Jurkat, Clone E6-1 (cell line): ENCODE measurements around the gene JUNB.
"Not testable (repeated sequence)": the region's sequence is repeated elsewhere in the genome, so short reads cannot be mapped to it uniquely, and the experiment has no call there.

Experiments used
- DNase-seq: peaks from one replicate; pipeline ENCODE4 v3.0.0-alpha.2; 2011; ENCODE audit warnings: low read depth, low spot score
- H3K4me3 ChIP-seq: 2 replicates; pipeline ENCODE4 v1.5.1; 2011; ENCODE audit warnings: mild to moderate bottlenecking, low read length, control low read depth, moderate library complexity

The JUNB gene

GRCh38 chr19:12800923-12801465 is 9.7 kb downstream of the JUNB start:
- no peak for DNase-seq
- peak overlapping the region; percentile 83 for H3K4me3 ChIP-seq

- H3K4me3 ChIP-seq: peak within 1 kb of the TSS; percentile 83
- no peak for DNase-seq
These were observed 10.4 kb downstream of the JUNB start, which contains the start of the genes PRDX2 and THSD8 for GRCh38 chr19:12801466-12802266. PRDX2 (minus strand) TSS chr19:12801800; CDS start chr19:12801261, 539 bp downstream. THSD8 (plus strand) TSS chr19:12802069; CDS start chr19:12802072, 3 bp downstream.

GRCh38 chr19:12802267-12803106 is 11.2 kb downstream of the JUNB start:
- DNase-seq: no peak
- H3K4me3 ChIP-seq: peak overlapping the region; percentile 83

- H3K4me3 ChIP-seq: no peak overlapping the region
- DNase-seq: no peak
These were observed 12.8 kb downstream of the JUNB start for GRCh38 chr19:12804051-12804450.

- peak within 1 kb of the TSS; percentile 92 for H3K4me3 ChIP-seq
- DNase-seq: peak; percentile 86
These were observed 15.2 kb downstream of the JUNB start, which contains the start of gene RNASEH2A for GRCh38 chr19:12806242-12807081. RNASEH2A (plus strand) TSS chr19:12806584; CDS start chr19:12806674, 90 bp downstream.

- no peak for DNase-seq
- H3K4me3 ChIP-seq: no peak overlapping the region
These were observed 23.8 kb downstream of the JUNB start for GRCh38 chr19:12815088-12815487.

GRCh38 chr19:12817188-12817587 is 25.9 kb downstream of the JUNB start:
- not testable (repeated sequence) for H3K4me3 ChIP-seq, DNase-seq

- not testable (repeated sequence) for H3K4me3 ChIP-seq, DNase-seq
These were observed 26.5 kb downstream of the JUNB start for GRCh38 chr19:12817810-12818209.

GRCh38 chr19:12821761-12822160 is 30.5 kb downstream of the JUNB start:
- H3K4me3 ChIP-seq: no peak overlapping the region
- no peak for DNase-seq

- DNase-seq: no peak
- no peak overlapping the region for H3K4me3 ChIP-seq
These were observed 34.2 kb downstream of the JUNB start for GRCh38 chr19:12825254-12826131.

GRCh38 chr19:12828494-12828893 is 37.2 kb downstream of the JUNB start:
- peak; percentile 71 for DNase-seq
- H3K4me3 ChIP-seq: peak overlapping the region; percentile 3; the same call in 1 of the 2 replicates

GRCh38 chr19:12833418-12833737 is 42.1 kb downstream of the JUNB start:
- H3K4me3 ChIP-seq: peak overlapping the region; percentile 33
- no peak for DNase-seq

- no peak for DNase-seq
- H3K4me3 ChIP-seq: peak overlapping the region; percentile 49
These were observed 42.7 kb downstream of the JUNB start for GRCh38 chr19:12833738-12834565.

GRCh38 chr19:12834566-12834943 is 43.3 kb downstream of the JUNB start, which contains the start of gene RTBDN:
RTBDN (minus strand) TSS chr19:12834579; CDS start chr19:12829979, 4,600 bp downstream.
- DNase-seq: no peak

GRCh38 chr19:12834976-12835757 is 43.9 kb downstream of the JUNB start:
- peak; percentile 36 for DNase-seq
- no peak overlapping the region for H3K4me3 ChIP-seq

More at GRCh38 chr19:12834566-12834943, 43.3 kb downstream of the JUNB start, which contains the start of gene RTBDN:
- H3K4me3 ChIP-seq: peak within 1 kb of the TSS; percentile 49

GRCh38 chr19:12836529-12836863 is 45.2 kb downstream of the JUNB start:
- H3K4me3 ChIP-seq: no peak overlapping the region
- no peak for DNase-seq
